Suprapubic skin (tissue), 4 donors: Measurements from ENCODE around the gene SMARCD1. TPM values are rescaled to one million over a fixed set of nuclear protein-coding genes. Genes with fewer than 3 reads are reported as not detected.

Source experiments
- DNase-seq, 2 donors: peaks; one replicate each; pipeline ENCODE4 v3.0.0-alpha.2; 2019; ENCODE audit warnings: low spot score in 2 of 2
- H3K27ac ChIP-seq: fragments of 200-600 bp; sonication (generic); one replicate; pipeline ENCODE4 v1.5.1; 2019
- H3K27me3 ChIP-seq: fragments of 200-600 bp; sonication (generic); one replicate; pipeline ENCODE4 v1.5.1; 2019
- H3K36me3 ChIP-seq: fragments of 200-600 bp; sonication (generic); one replicate; pipeline ENCODE4 v1.5.1; 2019
- H3K4me1 ChIP-seq: fragments of 200-600 bp; sonication (generic); one replicate; pipeline ENCODE4 v1.5.1; 2019
- H3K4me3 ChIP-seq: fragments of 200-600 bp; sonication (generic); one replicate; pipeline ENCODE4 v1.5.1; 2019; ENCODE audit warnings: mild to moderate bottlenecking
- H3K9me3 ChIP-seq: fragments of 200-600 bp; sonication (generic); one replicate; pipeline ENCODE4 v1.5.1; 2019
- CTCF ChIP-seq, 2 donors: fragments of 200-600 bp in 1 of 2; fragments of 450-650 bp in 1 of 2; sonication (generic) in 1 of 2; IDR thresholded peaks; one replicate each; pipeline ENCODE4 v1.5.1; 2016 to 2019; ENCODE audit warnings: antibody characterized with exemption in 2 of 2, mild to moderate bottlenecking in 1 of 2, moderate library complexity in 1 of 2
- EP300 ChIP-seq: sonication (generic); formaldehyde crosslinking; IDR thresholded peaks from one replicate; pipeline ENCODE4 v1.6.1; 2017; ENCODE audit warnings: antibody characterized with exemption
- POLR2A ChIP-seq, 2 donors: fragments of 450-650 bp; IDR thresholded peaks; one replicate each; pipeline ENCODE4 v1.6.1; 2017; ENCODE audit warnings: antibody characterized with exemption in 2 of 2, mild to moderate bottlenecking in 2 of 2, moderate library complexity in 2 of 2
- POLR2AphosphoS5 ChIP-seq, 3 donors: sonication (generic); formaldehyde crosslinking; IDR thresholded peaks; one replicate each; pipeline ENCODE4 v1.6.1; 2017; ENCODE audit warnings: antibody characterized with exemption in 3 of 3
- WGBS: methylation state at CpG from one replicate; pipeline ENCODE4 v1.1.5; 2018; 5-methylcytosine and 5-hydroxymethylcytosine counted together
- total RNA-seq, 4 donors: library from RNA; depleted of rRNA; stranded (reverse); fragments of >200 nt; gene quantifications; one replicate each; pipeline ENCODE4 v1.1.0, GENCODE V29; 2016

The SMARCD1 gene
- total RNA-seq, 4 donors from 2014 or later: 62.8 to 86.5 (median 69.7) TPM

GRCh38 chr12:50112456-50113218 lies 27.5 kb downstream of the SMARCD1 start:
- Histone ChIP-seq H3K36me3 (peaks cover 6% of the 10 kb centered on the region), H3K27ac (peak overlapping the region; percentile 96), H3K27me3 (no peaks in the 10 kb centered on the region), H3K4me1 (peaks cover 53% of the 10 kb centered on the region), H3K9me3 (no peaks in the 10 kb centered on the region), H3K4me3 (peak overlapping the region; percentile 77)
- WGBS: 26% methylated on average over 25 of the region's 26 CpGs
- TF ChIP-seq POLR2A (IDR thresholded peaks at IDR 0.05): no peak
- TF ChIP-seq CTCF (IDR thresholded peaks at IDR 0.05): no peak
- no peak for TF ChIP-seq EP300
- no peak for TF ChIP-seq POLR2AphosphoS5 (IDR thresholded peaks at IDR 0.05)
- no peak for DNase-seq

DNA sequence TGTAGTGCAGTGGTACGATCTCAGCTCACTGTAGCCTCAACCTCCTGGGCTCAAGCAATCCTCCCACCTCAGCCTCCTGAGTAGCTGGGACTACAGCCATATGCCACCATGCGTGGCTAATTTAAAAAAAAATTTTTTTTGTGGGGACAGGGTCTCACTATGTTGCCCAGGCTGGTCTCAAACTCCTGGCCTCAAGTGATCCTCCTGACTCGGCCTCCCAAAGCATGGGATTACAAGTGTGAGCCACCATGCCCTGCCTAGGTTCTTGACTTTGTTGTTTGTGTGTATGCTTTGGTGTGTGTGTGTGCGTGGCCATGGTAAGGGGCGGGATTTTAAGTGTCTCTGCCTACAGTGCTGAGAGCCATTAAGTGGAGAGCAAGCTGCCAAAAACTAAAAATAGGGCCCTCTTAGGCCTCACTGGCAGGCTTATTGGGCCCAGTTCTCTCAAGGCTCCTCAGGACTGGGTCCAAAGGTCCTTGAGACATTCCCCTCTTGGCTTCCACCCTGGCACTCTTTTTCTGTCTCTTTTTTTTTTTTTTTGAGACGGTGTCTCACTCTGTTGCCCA lies 32.0 kb downstream of the SMARCD1 start:
- Histone ChIP-seq H3K27me3 (no peaks in the 10 kb centered on the region), H3K4me3 (no peak overlapping the region), H3K4me1 (peaks cover 30% of the 10 kb centered on the region), H3K9me3 (no peaks in the 10 kb centered on the region), H3K27ac (no peak overlapping the region), H3K36me3 (peaks cover 44% of the 10 kb centered on the region)
- TF ChIP-seq POLR2AphosphoS5 (IDR thresholded peaks at IDR 0.05): no peak
- DNase-seq: no peak
- WGBS: 84% methylated on average over 6 of the region's 6 CpGs

- no peak for DNase-seq
- H3K4me3 ChIP-seq: no peak overlapping the region
- peaks cover 12% of the 10 kb centered on the region for H3K4me1 ChIP-seq
- TF ChIP-seq POLR2A (IDR thresholded peaks at IDR 0.05): no peak
- no peaks in the 10 kb centered on the region for H3K27me3 ChIP-seq
- H3K36me3 ChIP-seq: peaks cover 61% of the 10 kb centered on the region
- no peaks in the 10 kb centered on the region for H3K9me3 ChIP-seq
- 96% methylated on average over 2 of the region's 2 CpGs for WGBS
- H3K27ac ChIP-seq: no peak overlapping the region
These were observed 34.2 kb downstream of the SMARCD1 start for GRCh38 chr12:50119387-50119786.

DNA sequence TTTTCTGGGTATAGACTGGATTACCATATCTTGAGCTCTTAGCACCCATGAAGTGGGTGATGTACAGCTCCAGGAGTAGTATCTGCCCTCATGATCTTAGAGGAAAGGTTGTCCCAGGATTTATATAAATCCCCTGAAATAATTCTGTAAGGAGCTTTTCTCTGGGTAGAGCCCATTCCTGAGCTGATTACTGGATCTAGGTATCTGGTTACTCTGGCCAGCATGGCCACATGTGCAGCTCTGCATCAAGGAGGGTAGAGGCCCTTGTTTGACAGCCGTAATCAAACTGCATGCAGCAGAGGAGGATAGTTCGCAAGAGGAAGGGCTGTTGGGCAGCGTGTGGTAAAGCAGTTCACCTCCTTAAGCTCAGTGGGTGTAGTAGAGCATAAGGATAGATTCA lies 35.4 kb downstream of the SMARCD1 start:
- WGBS: 90% methylated on average over 3 of the region's 3 CpGs
- Histone ChIP-seq H3K27ac (no peak overlapping the region), H3K4me3 (no peak overlapping the region), H3K9me3 (no peaks in the 10 kb centered on the region), H3K36me3 (peaks cover 69% of the 10 kb centered on the region), H3K27me3 (no peaks in the 10 kb centered on the region), H3K4me1 (peaks cover 10% of the 10 kb centered on the region)
- no peak for TF ChIP-seq POLR2A (IDR thresholded peaks at IDR 0.05)
- TF ChIP-seq CTCF (IDR thresholded peaks at IDR 0.05): no peak
- TF ChIP-seq POLR2AphosphoS5 (IDR thresholded peaks at IDR 0.05): no peak
- no peak for TF ChIP-seq EP300
- no peak for DNase-seq

GRCh38 chr12:50120953-50121352 lies 35.8 kb downstream of the SMARCD1 start:
- peaks cover 72% of the 10 kb centered on the region for H3K36me3 ChIP-seq
- no peak for TF ChIP-seq POLR2A (IDR thresholded peaks at IDR 0.05)
- no peak for TF ChIP-seq POLR2AphosphoS5 (IDR thresholded peaks at IDR 0.05)
- no peak for TF ChIP-seq CTCF (IDR thresholded peaks at IDR 0.05)
- no peak for TF ChIP-seq EP300
- no peaks in the 10 kb centered on the region for H3K27me3 ChIP-seq
- H3K4me3 ChIP-seq: no peak overlapping the region
- no peak for DNase-seq
- H3K27ac ChIP-seq: no peak overlapping the region
- H3K9me3 ChIP-seq: no peaks in the 10 kb centered on the region
- H3K4me1 ChIP-seq: peaks cover 7% of the 10 kb centered on the region
- WGBS: 97% methylated on average over 3 of the region's 3 CpGs

DNA sequence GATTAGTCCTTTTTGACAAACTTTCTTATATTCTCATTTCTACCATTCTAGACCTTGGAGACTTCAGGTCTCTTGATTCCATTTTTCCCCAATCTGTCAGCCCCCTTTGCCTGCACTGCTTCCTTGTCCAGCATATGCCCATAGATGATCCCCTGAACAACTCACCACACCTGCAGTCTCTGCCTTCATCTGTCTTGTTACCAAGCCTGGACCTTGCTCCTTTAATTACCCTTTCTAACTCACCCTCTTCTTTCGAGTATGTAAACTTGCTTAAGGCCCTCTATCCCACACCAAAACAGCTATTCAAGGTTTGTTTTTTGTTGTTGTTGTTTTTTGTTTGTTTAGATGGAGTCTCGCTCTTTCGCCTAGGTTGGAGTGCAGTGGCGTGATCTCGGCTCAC lies 36.5 kb downstream of the SMARCD1 start:
- no peak for DNase-seq
- peaks cover 2% of the 10 kb centered on the region for H3K4me1 ChIP-seq
- no peaks in the 10 kb centered on the region for H3K9me3 ChIP-seq
- TF ChIP-seq POLR2AphosphoS5 (IDR thresholded peaks at IDR 0.05) (no peak), CTCF (IDR thresholded peaks at IDR 0.05) (no peak), POLR2A (IDR thresholded peaks at IDR 0.05) (no peak), EP300 (no peak)
- H3K4me3 ChIP-seq: no peak overlapping the region
- peaks cover 68% of the 10 kb centered on the region for H3K36me3 ChIP-seq
- 76% methylated on average over 5 of the region's 5 CpGs for WGBS
- H3K27ac ChIP-seq: no peak overlapping the region
- H3K27me3 ChIP-seq: no peaks in the 10 kb centered on the region
